DMS79 treated with DMSO at 0.1 percent for 48 hours (cell line): ENCODE results near the gene LIMD2.

ENCODE experiments used
- DNase-seq: peaks from one replicate; lab custom pipeline; 2025; lab: John Stamatoyannopoulos, UW

LIMD2 gene

DNA sequence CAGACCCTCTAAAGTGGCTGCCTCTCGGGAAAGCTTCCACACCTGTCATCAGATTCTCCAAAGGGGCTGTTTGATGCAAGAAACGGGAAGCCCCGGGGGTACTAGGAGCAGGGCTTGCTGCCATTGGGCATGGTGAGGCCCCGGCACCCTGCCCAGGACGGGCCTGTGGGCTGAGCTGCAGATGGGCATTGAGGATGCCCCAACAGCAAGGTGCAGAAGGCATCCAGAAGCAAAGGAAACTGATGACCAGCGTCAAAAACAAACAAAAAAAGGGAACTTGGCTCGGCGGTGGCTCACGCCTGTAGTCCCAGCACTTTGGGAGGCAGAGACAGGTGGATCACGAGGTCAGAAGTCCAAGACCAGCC, 1.5 kb upstream of the LIMD2 start:
- DNase-seq = no peak

DNA sequence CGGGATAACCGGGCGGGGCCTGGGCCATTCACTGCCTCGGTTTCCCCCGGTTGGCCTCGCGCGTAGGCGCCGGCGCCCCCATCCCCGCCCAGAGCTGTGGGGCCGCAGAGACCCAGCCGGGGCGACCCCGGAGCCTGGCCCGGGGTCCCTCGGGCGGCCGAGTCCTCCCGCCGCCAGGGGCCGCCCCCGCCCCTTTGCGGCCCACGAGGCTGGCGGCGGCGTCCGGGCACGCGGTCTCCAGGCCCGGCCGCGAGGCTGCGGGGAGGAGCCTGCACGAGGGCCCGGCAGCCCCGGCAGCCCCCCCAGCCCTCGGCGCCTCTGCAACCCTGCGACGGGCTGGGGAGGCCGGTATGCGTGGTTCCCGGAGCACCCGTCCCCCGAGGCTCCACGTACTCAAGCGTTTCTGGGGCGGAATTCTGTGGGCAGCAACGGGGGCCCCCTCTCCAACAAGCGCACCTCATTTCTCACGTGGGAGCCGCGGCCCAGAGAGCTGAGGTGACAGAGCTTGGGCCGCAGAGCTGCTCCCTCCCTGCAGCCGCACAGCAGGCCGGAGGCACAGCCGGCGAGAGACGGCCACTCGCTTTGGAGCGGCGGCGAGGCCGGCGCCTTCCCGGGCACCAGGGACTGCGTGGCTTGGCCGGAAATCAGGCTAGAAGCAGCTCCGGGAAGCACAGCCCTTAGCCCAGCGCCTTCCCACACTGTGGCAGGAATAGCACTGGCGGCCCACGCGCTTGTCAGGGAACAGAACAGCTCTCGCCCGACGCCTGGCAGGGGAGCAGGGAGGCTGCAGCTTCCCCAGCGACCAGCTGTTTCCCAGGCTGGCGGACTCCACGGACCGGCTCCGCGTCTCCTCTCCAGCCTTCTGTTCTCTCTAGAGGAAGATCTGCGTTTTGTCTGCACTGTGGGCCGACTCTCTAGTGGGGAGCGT, 867 bp upstream of the LIMD2 start:
- peak; percentile 11 for DNase-seq

DNA sequence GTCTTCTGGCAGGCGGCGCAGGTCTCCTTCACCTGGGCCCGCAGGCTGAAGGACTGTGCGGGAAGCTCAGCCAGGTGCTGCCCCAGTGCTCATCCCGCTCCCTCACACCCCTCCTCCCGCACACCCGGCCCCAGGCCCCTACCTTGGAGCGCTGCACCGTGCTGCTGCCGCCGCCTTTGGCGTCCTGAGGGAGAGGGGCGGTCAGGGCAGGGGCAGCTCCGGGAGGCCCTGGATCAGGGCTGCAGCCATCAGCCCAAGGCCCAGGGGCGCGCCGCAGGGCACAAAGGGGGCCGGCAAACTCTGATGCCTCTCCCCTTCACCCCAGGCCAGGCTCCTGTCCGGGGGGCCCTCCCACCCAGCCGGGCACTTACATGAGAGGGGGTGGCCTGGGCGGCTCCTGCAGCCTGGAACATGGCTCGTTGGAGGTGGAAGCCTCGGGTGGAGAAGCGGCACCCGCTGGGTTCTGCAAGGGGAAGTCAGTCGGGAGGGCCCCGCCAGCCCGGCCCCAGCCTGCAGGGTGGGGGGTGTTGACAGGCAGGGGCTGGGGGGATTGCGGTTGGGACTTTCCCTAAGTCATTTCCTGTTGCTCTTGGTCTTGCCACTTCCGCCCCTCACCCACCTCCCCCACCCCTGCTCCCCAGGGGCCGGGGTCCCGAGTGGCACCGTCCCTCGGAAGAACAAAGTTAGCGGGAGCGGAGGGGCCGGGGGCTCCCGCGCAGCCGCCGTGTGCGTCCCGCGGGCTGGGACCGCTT, 863 bp downstream of the LIMD2 start:
- DNase-seq = no peak

DNA sequence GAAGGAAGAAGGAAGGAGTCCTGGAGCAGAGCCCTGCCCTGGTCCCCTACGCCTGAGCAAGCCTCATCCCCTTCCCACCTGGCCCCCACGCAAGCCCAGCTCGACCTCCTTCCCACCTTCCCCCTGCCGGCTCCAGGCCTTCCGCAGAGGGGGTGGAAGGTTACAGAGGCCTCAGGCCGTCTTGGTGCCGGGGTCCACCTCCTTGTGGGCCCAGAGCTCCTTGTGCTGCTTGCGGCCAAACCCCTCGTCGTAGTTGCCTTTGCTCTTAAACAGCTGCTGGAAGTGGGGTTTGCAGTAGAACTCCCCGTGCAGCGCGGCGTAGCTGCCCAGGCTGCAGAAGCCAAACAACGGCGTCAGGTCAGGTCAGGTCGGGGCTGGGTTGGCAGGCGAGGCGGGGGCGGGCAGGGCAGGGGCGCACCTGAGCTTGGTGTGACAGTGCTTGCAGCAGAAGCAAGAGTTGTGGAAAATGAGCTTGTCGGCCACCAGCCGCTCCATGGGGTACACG, 1.5 kb downstream of the LIMD2 start:
- no peak for DNase-seq

DNA sequence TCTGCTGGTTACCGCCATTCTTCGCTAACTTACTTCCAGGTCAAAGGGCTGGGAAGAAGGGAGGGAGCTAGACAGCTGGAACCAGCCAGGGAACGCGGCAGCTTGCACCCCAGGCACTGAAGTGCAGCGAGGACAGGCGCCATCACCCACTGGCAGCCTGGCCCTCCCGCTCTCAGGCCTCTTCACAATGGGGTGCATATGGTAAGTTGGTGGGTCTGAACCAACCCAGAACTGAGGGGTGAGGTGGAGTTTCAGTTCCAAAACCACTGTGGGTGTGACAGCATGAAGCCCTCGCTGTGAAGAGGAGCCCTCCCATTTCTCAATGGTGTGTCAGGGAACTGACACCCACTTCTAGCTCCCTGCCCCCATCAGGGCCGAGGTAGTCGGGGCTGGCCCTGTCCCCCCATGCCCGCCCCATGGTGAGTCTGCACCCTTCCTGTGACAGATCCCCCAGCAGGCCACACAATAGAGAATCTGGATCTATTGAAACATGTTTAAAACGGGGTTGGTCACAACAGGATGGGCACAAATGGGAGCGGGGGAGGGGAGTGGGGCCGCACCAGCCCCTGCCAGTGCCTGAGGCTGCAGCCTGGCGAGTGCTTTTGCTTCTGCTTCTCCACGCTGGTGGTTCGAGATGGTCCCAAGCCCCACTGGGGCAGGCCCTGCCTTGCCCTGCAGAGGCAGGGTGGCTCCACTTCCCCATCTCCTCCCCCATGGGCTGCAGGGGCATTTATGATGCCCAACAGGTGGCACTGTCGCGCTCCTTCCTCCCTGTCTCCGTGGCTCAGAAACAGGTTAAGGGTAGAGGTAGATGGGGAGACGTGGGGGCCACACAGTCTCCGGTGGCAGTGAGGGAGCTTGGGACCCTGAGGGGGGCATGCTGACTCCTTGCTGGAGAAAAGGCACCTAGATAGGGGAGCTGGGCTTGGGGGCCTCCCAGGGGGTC, 2.3 kb downstream of the LIMD2 start:
- no peak for DNase-seq

DNA sequence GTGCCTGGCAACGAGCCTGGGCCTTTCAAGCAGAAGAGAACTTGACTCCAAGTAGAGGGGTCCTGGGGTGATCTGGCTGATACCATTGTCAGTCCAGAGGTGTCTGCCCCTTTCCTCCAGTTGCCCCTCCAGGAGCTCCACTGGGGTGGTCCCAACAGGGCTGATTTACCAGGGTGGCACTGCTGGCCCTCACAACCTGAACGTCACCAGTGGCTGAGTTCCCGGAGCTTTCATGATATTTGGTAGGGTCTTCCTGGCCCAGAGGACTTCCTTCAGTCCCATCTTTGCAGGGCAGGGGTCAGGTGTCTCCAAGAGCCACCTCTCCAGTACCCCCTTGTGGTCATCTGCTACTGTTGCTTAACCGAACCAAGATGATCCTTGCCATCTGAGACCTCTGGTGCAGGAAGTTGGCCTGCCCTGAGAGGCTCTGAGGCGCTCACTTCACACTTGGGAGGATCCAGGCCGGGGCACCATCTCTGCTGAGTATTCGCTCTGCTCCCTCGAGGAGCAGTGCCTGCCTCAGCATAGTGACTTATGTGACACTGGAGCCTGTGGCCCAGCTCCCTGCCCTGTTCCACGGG, 3.5 kb downstream of the LIMD2 start:
- no peak for DNase-seq

DNA sequence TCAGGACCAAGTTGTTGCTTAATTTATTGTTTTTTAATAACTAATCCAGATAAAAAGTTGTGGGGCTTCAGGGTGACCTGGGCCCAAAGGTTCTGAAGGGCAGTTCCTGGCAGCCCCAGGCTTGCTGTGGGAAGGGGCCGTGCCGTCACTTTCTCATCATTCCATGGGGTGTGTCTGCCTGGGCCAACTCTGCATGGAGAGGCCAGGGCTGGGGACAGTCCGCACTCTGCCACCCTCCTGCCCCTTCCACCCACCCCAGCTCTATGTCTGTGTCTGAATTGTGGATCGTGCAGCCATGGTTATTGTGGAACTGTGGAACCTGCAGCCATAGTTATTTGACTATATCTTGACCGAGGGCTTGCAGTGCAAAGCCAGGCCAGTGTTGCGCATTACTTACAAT, 4.0 kb downstream of the LIMD2 start:
- no peak for DNase-seq

DNA sequence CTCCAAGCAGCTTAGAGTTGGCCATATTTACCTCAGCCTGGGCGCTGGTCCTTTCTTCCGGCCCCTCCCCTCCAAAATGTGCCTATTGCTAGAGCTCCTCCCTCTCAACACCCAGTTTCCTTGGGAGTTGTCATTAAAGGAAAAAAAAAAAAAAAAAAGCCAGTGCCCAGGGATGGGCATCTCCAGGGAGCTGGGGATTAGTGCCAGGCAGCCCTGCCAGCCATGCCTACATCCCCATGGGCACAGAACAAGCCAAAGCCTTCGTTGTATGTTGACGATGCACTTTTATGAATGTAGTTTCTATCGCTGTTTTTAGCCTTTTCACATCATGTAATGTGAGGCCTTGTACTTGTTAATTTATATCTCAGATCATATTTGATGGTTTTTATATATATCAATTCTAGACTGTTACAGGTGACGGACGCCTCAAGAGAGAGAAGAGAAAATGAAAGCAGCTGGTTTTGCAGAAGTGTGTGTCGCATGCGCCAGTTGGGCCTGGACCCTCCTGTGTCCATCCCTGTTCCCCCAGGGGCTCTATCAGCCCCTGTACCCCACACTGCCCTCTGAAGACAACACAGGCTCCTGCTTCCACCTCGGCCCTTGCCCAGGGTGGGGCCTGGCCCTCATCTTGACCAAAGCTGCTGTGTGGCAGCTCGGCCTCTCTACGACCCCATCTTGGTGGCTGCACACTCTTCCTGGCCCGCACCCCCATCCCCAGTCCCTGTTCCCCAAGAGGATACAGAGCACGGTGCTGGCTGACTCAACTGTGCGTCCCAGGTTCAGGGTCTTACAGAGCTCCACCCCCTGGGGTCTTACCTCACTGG, 4.8 kb downstream of the LIMD2 start:
- DNase-seq = no peak

DNA sequence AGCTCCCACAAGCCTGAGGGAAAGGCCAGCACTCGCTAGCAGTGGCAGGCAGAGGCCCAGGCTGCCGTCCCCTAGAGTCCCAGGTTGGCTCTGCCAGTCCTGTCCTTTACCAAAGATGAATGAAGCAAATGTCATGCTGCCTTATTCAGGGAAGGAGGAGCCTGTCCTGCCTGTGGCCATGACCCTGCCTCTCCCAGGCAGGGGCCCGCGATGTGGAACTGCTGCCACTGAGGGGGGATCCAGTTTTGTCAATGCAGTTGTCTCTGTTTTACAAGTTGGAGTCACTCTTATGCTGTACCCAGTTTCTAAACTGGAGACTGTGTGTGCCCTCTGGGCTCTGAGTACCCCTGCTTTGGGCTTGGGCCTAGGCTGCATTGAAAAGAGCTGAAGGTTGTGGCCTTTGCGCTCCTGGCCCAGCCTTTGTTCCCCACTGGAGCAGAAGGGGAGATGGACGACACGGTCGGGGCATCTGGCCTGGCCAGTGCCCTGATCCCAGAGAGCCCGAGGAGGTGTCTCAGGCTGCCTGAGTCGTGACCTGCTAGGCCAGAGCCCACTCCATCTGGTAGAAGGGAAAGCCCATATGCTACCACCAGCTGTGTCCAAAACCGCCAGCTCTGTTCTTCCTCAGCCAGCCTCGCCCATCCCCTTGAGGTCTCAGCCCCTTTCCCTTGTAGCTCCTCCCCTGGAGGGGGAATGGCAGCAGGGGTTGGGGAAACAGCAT, 5.5 kb downstream of the LIMD2 start:
- no peak for DNase-seq

DNA sequence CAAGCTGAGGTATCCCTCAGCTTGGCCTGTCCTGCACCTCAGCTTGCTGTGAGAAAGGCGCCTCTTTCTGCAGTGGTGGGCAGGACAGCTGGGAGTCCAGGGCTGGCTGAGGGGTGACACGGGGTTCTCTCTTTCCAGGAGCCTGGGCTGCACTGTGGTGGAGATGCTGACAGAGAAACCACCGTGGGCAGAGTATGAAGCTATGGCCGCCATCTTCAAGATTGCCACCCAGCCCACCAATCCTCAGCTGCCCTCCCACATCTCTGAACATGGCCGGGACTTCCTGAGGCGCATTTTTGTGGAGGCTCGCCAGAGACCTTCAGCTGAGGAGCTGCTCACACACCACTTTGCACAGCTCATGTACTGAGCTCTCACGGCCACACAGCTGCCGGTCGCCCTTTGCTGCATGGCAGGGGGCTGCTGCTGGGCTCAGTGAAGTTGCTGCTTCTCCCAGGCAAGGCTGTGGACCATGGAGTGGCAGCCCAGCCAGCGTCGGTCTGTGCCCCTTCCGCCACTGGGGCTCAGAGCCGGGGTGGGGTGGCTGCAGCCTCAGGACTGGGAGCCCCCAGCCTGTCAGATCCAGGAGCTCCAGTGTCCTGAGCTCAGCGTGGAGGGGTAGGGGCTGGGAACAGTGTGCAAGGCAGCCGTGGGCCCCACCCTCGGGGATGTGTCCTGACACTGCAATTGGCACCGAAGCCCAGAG, 6.4 kb downstream of the LIMD2 start:
- DNase-seq = no peak

DNA sequence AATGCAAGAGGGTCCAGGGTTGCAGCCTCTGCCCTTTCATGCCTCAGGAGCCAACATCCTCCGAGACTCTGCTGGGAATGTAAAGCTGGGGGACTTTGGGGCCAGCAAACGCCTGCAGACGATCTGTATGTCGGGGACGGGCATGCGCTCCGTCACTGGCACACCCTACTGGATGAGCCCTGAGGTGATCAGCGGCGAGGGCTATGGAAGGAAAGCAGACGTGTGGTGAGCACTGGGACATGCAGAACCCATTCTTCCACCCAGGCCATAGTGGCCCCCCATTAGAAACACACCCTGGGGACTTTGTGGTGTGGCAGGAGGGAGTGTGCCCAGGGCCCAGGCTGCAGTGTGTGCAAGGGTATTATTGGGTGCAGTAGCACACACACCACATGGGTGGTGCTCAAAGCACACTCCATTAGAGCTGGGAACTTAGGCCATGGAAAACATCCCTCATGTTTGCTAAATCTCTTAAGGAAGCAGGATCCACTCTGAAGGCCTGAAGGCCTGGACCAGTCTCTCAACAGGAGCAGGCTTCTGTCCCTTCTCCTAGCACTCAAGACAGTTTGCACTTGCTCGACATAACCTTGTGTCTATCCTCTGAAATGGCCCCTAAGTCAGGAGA, 7.6 kb downstream of the LIMD2 start:
- DNase-seq = no peak

DNA sequence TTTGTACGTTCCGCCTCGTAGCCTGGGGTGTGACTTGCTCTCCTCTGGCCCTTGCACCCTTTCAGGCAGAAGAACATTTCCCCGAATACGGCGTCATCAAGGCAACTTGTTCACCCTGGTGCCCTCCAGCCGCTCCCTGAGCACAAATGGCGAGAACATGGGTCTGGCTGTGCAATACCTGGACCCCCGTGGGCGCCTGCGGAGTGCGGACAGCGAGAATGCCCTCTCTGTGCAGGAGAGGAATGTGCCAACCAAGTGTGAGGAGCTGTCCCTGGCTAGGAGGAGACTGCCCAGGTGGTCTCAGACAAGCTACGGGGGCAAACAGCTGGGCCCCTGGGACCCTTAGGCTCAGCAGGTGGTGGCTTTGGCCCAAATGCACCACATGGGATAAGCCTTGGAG, 10.4 kb downstream of the LIMD2 start:
- no peak for DNase-seq

DNA sequence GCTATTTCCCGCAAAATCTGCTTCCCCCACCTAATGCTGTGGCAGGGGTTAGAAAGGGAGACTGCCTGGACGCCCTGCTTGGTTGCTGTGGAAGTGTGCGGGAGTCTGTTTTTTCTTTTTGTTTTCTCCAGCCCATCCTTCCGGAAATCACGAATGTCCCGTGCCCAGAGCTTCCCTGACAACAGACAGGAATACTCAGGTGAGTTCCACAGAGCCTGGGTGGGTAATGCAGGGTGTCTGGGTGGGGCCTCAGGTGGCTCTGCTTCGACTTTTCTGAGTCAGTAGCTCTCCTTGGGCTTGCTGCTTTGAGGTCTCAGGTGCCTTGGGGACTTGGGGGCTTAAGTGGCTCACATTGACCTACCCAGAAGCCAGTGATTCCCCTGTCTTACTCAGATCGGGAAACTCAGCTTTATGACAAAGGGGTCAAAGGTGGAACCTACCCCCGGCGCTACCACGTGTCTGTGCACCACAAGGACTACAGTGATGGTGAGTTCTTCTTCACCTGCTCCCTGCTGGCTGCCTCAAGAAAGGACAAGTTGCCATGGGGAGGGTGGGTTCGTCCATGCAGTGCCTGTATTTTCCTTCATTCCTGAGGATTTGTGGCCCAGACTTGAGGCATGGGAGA, 11.4 kb downstream of the LIMD2 start:
- no peak for DNase-seq

DNA sequence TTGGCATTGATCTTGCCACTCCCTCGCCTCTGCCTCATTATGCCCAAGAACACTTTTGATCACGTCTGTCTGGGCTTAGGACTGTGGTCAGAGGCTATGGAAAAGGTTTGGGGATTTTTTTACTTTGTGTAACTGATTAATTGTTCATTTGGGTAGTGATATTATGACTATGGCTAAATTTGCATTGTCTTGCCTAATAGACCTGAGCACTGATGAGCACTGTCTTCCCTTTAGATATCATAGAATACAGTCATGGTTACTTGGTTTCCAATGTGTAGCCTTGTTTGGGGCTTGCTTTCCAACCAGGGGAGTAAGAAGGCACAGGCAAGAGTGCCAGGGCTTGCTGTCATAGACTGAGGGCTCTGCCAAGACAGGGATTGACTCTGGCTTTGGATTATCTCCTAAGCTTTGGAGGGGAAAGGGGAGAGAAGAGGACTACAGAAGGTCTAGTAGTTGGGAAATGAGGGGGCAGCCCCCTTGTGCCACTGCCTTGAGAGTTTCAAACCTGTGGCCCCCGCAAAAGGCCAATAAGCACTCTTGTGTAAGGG, 13.7 kb downstream of the LIMD2 start:
- DNase-seq = no peak

DNA sequence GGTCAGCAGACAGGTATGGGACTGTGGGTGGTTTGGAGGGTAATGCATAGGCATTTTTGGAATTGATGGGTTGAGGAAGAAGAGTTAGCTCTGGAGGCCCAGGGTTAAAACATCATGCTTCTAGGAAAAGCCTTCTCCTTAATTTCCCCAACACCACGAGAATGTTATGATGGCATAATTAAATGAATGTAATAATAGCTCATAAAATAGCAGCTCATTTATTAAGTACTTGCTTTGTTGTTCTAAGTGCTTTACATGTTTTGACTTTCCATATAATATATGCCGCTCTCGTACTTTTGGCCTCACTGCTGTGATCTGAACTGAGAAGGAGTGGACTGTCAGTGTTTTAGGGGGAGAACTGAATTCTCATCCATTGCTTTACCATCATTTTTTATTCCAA, 14.3 kb downstream of the LIMD2 start:
- DNase-seq = no peak

DNA sequence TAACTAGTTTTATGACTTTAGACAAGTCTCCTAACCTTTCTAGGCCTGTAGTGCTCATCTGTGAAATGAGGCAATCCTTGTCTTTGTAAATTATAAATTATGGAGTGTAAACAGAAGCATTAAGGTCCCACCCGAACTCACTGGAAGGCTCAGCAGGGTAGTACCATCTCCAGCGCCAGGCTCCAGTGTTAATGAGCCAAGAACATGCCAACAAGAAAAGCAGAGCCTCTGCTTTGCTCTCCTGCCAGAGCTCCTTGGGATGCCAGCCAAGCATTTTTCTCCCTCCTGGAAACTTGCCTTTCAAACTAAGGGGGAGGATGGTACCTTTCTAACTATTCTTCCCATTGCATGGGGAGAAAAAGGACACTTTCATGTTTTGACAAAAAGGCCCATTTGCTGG, 14.9 kb downstream of the LIMD2 start:
- peak; percentile 10 for DNase-seq

DNA sequence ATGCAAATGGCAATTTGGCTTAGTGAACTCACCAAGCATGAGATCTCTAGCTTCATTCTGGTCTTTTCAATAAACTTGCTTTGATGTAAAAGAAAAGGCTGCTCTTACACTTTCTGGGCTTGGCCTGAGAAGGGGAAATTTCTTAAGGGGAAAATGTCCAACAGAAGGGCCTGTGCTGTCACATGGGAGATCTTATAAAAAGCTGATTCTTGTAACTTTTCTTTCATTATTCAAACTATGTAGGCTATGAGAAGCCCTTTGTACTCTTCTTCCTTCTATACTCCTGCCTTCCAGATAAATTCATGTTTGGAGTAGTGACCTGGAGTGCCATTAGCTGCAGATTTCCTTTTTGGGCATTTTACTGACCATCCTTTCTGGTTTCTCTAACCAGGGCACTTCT, 16.9 kb downstream of the LIMD2 start:
- no peak for DNase-seq

DNA sequence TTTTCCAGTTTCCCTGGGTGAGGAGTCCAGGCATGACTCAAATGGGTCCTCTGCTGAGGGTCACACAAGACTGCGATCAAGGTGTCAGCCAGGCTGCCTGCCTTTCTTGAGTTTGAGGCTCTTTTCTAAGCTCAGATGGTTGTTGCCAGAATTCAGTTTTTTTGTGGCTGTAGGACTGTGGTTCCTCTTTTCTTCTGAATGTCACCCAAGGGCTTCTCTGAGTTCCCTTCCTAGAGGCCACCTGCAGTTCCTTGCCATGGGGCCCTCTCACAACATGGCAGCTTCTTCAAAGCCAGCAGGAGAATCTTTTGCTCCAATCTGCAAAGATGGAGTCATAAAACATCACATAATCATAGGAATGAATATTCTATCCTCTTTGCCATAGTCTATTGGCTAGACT, 17.5 kb downstream of the LIMD2 start:
- no peak for DNase-seq
